Epithelial cell of prostate (primary cell): ENCODE results near the gene POLN.

Experiments used
- DNase-seq: peaks from one replicate; pipeline ENCODE4 v3.0.0-alpha.2; 2011; ENCODE audit warnings: low read depth, low spot score
- H3K27ac ChIP-seq: fragments of 450-650 bp; 2 replicates; pipeline ENCODE4 v1.5.1; 2017; ENCODE audit warnings: mild to moderate bottlenecking

POLN gene

DNA sequence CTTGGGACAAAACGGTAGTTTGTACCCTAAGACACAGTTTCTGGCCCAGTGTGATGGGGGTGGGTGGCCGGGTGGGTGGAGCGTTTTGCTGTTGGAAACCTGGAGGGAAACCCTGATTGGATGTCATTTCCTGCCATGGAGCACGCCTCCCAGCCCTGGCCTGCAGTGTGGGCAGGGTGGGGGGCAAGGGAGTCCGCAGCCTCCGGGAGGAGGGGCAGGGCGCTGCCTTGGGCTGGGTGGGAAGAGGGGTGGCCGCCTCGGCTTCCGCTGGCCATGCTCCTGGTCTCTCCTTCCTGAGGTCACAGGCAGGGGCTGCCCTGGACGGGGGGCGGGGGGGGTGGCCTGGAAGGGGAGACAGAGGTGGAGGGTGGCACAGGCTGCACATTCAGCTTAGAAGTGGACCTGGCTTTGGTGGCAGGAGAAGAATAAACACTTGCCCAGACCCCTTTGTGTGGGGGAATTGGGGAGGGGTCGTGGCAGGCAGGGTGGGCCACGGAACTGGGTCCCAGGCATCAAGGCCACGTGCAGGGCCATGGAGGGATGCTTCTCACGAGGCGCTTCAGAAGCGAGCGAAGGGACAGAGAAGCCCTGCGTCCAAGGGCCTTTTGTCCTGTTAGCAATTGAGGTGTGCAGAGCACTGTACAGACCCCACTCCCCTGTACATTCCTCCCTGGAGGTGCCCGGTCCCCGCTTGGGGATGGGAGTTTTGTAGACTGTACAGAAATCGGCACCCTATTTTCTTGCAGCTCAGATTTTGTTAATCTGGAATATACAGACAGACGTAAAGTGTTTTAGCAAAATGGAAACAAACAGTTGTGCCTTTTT lies 176.6 kb downstream of the POLN start:
- no peak overlapping the region for H3K27ac ChIP-seq
- no peak for DNase-seq

DNA sequence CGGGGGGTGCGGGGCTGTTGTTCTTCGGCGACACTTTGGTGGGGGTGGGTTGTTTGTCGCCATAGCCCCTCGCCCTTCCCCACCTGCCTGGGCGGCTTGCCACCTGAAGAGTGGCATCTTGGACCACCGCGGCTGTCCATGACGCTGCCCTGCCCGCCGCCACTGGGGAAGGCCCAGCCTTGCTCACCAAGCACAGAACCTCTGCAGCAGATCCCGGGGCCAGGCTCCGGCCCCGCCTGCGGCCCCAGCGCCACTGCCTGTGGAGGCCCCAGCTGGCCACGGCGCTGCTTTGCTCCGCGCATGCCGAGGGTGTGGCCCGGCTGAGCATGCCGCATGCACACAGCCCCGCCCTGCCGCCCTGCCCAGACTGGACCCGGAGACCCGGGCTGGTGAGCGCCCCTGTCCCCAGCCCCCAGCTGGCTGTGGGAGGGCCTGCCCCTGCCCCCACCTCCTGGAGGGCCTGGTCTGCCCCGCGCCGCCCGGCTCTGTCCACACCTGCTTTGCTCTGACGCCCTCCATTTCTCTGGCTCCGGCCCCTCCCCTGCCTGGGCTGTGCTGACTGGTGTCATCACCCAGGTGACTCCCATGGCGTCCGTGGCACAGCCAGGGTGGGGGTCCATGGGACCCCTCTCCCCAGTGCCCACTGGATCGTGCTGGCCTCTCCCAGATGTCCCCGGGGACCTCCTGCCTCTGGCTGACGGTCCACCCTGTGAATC lies 177.5 kb downstream of the POLN start:
- no peak overlapping the region for H3K27ac ChIP-seq

DNA sequence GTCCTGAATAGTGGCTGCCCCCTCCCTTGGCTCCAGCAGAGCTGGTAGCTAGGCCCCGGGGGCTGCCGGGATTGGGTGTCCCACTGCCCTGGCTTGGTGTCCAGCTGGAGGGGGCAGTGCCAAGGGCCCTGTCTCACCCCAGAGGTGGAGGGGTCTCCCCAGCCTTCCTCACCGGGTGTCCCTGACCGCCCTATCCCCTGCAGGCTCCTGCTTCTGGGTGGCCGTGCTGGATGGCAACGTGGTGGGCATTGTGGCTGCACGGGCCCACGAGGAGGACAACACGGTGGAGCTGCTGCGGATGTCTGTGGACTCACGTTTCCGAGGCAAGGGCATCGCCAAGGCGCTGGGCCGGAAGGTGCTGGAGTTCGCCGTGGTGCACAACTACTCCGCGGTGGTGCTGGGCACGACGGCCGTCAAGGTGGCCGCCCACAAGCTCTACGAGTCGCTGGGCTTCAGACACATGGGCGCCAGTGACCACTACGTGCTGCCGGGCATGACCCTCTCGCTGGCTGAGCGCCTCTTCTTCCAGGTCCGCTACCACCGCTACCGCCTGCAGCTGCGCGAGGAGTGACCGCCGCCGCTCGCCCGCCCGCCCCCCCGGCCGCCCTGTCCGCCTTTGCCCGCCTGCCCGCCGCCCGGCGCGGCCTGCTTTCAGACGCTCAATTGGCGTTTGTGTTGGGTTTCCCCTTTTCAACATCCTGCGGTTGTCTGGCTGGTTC lies 178.2 kb downstream of the POLN start:
- DNase-seq, result no peak
- H3K27ac ChIP-seq, result no peak overlapping the region

More for the DNA sequence above, 177.5 kb downstream of the POLN start:
- no peak for DNase-seq

DNA sequence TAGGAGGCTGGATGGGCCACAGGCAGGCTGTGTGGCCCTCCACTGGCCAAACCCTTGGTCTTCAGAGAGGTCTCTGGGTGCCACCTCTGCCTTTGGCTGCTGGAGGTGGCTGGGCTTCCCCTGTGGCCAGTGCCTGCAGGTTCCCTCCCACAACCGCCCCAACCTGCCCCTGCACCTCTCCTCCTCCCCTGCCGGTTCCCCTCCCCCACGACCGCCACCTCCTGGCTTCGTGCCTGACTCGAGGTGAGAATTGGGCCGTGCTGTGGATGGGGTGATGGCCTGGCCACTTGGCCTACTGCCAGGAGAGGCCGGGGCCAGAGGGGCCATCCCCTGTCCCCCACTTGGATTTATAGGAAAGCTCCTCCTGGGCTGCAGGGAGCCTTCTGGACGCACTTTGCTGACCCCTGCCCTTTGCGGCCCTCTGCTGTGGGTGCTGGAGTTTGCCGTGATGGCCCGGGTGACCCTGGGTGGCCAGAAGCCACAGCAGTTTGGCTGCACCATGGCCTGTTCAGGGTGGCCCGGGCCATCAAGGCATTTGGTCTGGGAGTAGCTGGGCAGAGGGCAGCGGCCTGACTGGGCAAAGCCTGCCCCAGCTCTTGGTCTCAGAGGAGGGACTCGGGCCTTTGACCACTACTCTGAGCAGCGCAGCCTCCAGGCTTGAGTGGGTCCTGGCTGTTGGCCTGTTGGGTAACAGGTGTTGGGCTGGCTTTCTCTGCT lies 179.0 kb downstream of the POLN start:
- no peak for DNase-seq
- H3K27ac ChIP-seq, result no peak overlapping the region

DNA sequence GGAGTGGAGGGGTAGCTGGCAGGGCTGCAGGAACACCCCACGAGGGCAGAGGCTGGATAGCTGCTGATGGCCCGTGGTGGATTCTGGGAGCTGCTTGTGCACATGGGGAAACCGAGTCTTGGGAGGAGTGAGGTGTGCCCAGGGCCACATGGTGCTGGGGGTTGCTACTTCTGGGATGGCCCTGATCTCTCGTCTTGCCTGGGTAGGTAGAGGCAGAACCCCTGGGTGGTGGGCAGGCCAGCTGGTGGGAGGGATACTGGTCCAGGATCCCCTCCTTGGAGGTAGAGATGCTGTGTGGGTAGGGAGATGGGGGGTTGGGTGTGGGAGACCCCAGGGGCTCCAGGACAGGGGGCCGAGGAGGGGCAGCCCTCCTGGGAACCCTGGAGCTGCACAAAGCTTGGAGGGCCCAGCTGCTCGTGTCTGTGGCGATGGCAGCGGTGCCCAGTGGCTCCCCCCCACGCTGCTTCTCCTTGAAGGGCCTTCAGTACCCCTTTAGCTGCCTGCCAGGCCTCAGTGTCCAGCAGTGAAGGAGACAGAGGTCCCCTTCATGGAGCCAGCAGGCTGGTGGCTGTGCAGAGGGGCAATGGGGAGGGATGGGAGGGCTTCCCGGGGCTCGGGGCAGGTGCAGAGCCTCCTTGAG lies 179.6 kb downstream of the POLN start:
- DNase-seq, result no peak
- H3K27ac ChIP-seq, result no peak overlapping the region

DNA sequence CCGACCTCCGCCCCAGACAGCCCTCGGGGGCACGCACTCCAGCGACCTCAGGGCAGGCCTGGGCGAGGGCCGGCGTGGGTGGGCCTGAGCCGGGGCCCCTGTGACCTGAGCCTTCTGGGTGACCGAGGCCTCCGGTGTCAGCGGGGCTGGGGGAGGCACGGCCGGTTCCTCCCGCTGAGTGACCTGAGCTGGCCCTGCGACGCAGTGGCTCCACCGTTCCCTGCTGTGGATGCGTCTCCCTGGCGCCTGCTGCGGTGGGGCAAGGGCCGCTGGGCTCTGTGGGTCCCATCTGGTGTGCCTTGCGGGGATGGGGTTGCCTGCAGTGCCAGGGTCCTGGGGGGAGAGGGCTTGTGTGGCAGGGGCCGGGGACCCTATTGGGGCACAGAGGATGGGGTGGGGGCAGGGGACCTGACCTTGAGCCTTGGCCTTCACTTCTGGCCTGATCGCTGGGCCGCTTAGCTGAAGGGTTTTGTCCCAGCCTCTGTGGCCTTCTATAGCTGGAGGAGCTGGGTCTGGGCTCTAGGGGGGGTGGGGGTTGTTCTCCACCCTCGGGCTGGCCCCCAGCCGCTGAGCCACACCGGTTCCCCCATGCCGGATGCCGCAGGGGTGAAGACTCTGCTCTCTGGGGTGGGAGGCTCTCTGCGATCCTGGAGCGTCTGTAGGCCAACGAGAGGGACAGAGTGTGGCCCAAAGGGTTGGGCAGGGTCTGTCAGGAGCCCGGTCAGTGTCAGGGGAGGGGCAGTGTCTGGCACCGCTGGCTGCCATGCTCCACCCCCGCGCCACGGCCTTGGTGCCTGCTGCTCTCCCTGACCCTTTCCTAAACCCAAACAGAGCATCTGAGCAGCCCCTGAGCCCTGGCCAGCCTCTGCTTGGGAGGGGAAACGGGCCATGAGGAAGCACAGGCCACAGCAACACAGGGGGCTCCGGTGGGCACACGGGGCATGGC lies 180.5 kb downstream of the POLN start:
- H3K27ac ChIP-seq, result no peak overlapping the region
- DNase-seq, result no peak

DNA sequence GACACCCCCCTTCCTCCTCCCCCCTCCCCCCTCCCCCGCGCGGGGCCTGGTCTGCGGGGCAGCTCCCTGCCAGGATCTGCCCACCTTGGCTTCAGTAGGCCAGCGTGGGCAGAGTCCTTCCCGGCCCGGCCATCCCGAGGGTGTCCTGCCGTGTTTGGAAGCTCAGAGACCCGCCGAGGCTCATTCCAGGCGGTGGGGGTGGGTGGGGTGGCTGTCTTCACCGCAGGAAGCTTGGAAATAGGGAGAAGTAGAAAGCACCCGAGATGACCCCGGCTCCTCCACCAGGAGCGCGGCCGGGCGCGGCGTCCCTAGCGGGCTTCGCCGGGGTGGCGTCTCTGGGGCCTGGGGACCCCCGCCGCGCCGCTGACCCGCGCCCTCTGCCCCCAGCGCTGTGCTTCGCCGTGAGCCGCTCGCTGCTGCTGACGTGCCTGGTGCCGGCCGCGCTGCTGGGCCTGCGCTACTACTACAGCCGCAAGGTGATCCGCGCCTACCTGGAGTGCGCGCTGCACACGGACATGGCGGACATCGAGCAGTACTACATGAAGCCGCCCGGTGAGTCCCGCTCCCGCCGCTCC lies 181.2 kb downstream of the POLN start:
- no peak for DNase-seq

DNA sequence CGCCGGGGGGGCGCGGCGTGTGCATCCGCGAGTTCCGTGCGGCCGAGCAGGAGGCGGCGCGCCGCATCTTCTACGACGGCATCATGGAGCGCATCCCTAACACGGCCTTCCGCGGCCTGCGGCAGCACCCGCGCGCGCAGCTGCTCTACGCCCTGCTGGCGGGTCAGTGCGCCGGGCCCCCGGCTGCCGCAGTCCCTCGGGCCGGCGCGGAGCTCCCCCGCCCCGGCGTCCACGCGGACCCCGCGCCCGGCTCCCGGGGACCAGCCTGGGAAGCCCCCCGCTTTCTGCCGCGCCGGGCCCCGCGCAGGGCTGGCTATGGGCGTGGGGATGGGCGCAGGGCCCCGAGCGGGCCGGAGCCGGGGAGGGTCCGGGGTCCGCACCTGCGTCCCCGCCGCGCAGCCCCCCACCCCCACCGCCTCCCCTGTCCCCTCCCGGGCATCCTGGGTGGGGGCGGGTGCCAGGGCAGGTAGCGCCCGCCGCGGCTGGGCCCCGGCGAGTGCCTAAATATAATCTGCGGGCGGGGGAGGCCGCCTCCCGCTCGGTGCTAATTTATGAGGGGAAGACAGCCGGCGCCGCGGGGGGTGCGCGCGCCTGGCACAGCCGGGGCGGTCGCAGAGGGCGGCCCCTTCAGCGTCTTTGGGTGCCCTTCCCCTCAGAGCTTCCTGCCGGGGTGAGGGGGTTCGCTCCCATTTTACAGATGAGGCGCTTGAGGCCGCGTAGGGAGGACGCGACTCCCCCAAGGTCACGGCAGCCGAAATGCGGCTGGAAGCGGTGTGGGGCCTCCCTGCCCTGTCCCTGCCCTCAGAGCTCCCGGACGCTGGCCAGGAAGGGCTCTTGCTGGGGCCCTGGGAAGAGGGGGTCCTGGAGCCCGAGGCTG lies 182.0 kb downstream of the POLN start:
- DNase-seq, result no peak
- no peak overlapping the region for H3K27ac ChIP-seq

More for the DNA sequence above, 181.2 kb downstream of the POLN start:
- H3K27ac ChIP-seq, result no peak overlapping the region

DNA sequence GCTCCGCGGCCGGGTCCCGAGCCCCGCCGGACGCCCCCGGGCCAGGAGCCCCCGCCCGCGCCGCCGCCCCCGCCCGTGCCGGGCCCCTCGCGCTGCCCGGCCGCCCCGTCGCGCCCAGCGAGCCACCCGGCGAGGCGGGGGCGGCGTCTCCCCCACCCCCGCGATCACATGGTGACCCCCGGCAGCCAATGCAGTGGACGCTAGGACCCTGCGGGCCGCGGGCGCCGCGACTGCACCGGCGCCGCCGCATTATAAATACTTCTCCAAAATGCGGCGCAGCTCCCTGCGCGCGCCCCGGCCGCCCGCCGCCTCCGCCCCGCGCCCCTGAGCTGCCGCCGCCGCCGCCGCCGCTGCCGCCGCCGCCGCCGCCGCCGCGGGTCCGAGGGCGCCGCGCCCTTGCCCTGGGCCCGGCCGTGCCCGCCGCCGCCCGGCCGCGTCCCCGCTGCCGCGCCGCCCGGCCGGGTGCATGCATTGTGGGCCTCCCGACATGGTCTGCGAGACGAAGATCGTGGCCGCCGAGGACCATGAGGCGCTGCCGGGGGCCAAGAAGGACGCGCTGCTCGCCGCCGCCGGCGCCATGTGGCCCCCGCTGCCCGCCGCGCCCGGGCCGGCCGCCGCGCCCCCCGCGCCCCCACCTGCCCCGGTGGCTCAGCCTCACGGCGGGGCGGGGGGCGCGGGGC lies 182.7 kb downstream of the POLN start, which contains the start of gene NAT8L:
Gene NAT8L, plus strand, starts transcription at position 282 of the 680 bp plus-strand sequence. Its CDS starts 185 bp downstream, at position 467.
- no peak for DNase-seq
- H3K27ac ChIP-seq, result no peak within 1 kb of the TSS

DNA sequence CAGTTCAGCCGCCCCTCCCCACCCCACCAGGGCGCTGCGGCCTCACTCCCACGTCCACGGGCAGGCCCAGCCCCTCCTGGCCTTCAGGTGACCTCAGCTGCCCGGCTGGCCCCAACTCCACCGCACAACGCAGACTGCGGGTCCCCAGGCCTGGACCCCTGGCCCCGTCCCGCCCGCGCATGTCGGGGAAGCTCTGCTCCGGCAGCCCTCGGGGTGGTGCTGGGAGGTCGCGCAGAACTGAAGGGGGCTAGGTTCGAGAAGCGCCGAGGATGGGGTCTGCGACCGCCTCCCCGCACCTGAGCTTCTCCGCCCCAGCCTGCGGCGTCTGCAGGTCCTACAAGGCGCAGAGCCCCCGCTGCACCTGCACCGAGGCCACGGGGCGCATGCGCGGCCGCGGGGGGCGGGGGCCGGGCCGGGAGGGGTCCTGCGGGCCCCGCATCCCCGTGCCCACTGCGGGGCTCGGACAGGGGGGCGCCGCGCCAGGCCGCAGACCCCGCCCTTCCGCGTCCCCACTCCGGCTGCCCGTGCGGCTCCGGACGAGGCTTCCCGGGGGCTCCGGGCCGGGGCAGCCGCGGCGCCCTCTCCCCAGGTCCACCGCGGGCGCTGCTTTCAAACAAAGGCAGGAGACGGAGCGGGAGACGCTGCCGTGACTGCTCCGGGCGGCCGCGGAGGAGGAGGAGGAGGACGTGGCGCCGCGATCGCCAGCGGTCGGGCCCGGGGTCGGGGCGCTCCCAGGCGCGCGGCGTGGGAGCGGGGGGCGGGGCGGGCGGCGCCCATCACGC lies 183.5 kb downstream of the POLN start:
- H3K27ac ChIP-seq, result no peak overlapping the region
- no peak for DNase-seq

DNA sequence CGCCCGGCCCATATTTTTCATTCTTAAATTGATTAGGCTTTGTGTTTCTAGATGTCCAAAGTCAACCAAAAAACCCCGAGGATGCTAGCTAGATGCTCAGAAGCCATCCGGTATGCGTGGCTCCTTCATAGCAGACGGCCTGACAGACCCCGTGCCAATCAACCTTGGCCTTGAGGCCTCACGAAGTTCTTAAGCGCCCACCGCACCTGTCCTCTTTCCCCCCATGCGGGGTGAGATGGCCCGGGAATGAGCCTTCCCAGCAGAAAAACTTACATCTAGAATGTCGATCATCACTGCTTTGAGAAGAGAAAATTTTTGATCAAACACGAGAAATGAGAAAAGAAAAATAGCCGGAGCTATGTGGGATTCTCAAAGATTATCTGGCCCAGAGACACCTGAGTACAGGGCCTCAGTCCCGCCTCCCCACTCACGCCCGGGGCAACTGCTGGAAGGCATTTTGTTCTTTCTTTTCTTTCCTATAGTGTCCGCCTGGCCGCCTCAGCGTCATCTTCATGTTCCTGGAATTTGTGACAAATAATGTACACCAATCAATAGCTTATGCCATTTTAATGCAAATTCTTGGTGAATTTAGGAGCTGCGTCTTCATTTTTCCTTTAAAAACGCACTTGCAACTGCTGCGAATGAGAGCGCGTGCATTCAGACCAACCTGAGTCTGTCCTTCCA lies 184.4 kb downstream of the POLN start:
- DNase-seq, result no peak
- H3K27ac ChIP-seq, result no peak overlapping the region

DNA sequence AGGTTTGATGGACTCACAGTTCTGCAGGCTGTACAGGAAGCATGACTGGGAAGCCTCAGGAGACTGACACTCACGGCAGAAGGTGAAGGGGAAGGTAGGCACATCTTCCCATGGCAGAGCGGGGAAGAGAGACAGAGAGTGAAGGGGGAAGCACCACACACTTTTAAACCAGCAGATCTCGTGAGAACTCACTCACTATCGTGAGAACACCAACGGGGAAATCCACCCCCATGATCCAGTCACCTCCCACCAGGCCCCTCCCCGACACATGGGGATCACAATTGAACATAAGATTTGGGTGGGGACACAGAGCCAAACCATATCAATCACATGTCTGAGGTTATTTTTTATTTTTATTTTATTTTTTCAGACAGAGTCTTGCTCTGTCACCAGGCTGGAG lies 187.7 kb downstream of the POLN start:
- DNase-seq, result no peak
- H3K27ac ChIP-seq, result no peak overlapping the region

DNA sequence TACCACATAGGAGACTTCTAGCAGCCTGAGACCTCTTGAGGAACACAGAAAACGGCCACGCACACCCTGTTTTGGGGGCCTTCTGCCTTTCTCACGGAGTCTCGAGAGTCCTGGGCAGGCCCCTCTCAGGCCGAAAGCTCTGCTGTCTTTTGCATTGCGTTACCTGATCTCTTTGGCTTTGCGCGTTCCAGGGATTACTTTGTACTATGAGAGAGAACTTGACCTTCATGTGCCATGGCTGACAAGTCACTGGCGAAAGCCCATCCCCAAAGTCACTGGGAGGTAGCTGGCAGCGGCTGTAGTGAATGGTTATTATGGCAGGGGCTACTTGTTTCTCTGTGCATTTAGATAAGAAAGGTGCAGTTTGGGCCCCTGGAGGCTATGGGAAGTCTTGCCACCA lies 190.8 kb downstream of the POLN start:
- no peak for DNase-seq
- no peak overlapping the region for H3K27ac ChIP-seq

DNA sequence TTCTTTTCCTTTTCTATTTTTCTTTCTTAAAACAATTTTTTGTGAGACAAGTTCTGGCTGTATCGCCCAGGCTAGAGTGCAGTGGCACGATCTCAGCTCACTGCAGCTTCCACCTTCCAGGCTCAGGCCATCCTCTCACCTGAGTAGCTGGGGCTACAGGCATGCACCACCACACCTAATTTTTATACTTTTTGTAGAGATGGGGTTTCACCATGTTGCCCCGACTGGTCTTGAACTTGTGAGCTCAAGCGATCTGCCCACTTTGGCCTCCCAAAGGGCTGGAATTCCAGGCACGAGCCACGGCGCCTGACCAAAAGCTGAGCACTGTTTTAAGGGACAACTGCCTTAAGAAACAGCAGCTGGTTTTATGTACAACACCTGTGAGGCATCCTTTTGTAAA lies 192.1 kb downstream of the POLN start:
- DNase-seq, result no peak
- no peak overlapping the region for H3K27ac ChIP-seq

DNA sequence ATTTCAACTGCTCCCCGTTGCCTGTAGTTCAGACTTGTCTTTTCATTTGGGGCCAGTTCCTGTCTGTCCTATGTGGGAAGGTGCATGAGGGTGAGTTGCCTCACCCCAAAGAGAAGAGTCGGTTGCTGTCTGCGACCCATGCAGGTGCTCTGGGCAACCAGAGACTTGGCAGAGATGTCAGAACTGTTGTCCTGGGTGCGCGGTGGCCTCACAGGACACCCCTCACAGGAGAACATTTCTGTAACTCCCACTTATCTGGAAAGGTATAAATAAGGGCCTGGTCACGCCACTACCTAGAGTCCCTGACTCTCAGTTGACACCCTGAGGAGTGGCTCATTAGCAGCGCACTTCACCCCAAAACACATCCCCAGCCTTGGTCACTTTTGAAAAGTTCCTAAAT lies 192.5 kb downstream of the POLN start:
- H3K27ac ChIP-seq, result no peak overlapping the region
- no peak for DNase-seq

DNA sequence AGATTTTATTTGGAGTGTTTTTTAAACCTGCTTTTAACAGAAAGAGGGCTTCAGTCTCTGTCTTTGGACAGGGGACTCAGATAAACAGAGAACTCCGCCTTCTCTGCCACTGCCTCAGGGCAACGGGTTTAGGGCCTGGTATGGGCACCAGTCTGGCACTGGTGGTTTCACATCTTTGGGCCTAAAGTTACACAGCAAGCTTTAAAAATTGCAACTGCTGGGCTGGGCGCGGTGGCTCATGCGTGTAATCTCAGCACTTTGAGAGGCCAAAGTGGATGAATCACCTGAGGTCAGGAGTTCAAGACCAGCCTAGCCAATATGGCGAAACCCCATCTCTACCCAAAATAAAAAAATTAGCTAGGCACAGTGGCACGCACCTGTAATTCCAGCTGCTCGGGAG lies 193.1 kb downstream of the POLN start:
- no peak overlapping the region for H3K27ac ChIP-seq
- DNase-seq, result no peak
